ENCODE measurements around the gene RNF123. TPM values are rescaled to one million over a fixed set of nuclear protein-coding genes. Genes with fewer than 3 reads are reported as not detected.

Gene RNF123
- total RNA-seq, 1 donor from 2014 or later: 54.3 TPM

DNA sequence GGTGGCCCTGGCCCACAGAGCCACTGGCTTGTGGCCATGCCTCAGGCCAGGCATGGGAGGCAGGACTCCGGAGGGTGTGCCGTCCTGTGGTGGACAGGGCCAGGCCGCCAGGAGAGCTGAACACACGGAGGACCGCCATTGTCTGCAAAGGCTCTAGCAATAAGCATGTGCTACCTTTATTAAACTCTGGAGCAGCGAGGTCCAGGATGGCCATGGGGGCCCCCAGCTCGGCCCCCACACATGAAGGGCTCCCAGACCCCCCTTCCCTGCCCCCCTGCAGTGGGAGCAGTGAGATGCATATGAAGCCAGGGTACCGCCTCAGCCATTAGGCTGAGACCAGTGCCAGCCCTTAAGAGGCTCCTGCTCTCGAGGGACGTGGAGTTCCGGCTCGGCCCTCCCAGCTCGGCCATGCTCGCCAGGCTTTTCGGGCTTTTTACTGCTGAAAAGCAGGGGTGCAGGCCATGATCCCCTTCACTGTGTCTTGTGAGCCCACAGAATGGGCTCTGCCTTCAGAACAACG is 27.4 kb downstream of the RNF123 start:
- peaks cover 15% of the 10 kb centered on the region for H3K36me3 Mint-ChIP-seq (ENCODE audit: low read depth)
- no peaks in the 10 kb centered on the region for H3K9me3 Mint-ChIP-seq
- H3K27ac Mint-ChIP-seq: no peak overlapping the region
- H3K27me3 Mint-ChIP-seq (ENCODE audit: insufficient read depth): no peaks in the 10 kb centered on the region
- peaks cover 29% of the 10 kb centered on the region for H3K4me1 Mint-ChIP-seq (ENCODE audit: low read depth)
- intact Hi-C loops (cut with micrococcal nuclease): no loop called here
- no peak for DNase-seq (ENCODE audit: low spot score)
- no peak overlapping the region for H3K4me3 Mint-ChIP-seq

DNA sequence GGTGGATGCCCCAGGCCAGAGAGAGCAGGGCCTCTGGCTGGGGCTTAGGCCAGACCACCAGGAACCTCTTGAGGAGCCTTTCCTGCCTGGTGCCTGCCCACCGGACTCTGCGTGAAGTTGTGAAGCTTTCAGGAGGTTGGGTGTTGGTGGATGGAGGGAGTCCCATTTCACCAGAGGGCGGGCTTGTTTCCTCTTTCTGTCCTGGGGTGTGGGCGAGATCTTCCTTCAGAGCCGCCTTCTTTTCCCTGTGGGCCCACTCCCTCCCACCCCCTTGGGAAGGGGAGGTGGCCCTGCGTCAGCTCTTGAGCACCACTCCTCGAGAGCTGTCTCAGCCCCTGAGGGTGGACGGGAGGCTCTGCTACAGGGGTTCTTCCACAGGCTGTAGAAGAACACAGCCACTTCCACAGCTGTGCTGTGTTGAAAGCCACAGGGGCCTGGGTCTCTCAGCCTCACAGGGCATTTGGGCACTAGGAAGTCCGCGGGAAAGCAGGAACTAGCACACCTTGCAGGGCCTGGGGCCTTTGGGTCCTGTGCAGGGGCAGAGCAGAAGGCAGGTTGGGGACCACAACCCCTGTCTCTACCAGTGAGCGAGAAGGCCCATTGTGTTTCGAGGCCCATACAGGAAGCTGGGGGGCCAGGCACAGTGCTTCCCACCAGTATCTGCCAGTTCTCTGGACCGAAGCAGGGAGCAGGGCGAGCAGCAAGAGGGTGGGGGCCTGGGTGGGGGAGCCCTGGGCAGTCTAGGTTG is 28.0 kb downstream of the RNF123 start:
- no peak for DNase-seq (ENCODE audit: low spot score)
- intact Hi-C loops (cut with micrococcal nuclease): no loop called here
- H3K27ac Mint-ChIP-seq: no peak overlapping the region
- no peaks in the 10 kb centered on the region for H3K27me3 Mint-ChIP-seq (ENCODE audit: insufficient read depth)
- peak overlapping the region; percentile 51 for H3K4me3 Mint-ChIP-seq
- H3K4me1 Mint-ChIP-seq (ENCODE audit: low read depth): peaks cover 25% of the 10 kb centered on the region
- H3K36me3 Mint-ChIP-seq (ENCODE audit: low read depth): peaks cover 18% of the 10 kb centered on the region
- H3K9me3 Mint-ChIP-seq: no peaks in the 10 kb centered on the region

DNA sequence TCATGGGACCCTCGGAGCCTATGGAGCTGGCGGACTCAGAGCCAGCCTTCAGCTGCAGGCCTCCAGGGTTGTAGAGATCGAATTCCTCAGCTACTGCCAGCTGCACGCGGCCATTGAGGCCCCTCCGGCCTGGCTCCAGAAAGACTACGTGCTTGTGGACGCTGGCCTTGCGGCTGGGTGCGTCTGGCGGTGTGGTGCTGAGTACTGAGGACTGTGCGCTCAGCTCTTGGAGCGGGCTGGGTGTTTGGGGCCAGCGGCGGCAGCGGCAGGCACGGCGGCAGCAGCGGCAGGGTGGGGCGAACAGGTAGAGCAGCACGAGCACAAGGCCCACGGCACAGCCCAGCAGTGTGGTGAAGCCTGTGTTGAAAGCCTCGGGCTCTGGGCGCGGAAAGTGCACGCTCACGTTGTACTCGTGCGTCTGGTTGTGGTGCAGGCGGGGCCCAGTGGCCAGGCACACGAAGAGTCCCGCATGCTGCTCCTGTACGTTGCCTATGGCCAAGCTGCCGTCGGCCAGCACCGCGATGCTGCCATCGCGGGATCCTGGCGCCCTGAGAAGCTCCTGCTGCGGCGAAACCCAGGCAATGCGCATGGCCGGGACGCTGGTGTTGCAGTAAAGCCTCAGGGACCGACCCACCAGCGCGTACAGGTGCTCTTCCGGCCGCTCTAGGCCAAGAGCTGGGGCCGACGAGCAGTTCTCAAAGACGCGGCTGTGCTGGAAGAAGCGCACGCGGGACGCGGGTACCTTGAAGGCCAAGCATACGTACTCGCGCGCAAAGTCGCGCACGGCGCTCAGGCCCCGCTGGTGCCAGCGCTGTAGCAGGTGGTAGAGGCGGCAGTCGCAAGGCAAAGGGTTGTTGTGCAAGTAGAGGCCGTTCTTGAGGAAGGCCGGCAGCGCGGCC is 28.9 kb downstream of the RNF123 start:
- no peaks in the 10 kb centered on the region for H3K9me3 Mint-ChIP-seq
- peaks cover 21% of the 10 kb centered on the region for H3K36me3 Mint-ChIP-seq (ENCODE audit: low read depth)
- H3K4me1 Mint-ChIP-seq (ENCODE audit: low read depth): peaks cover 33% of the 10 kb centered on the region
- no peak for DNase-seq (ENCODE audit: low spot score)
- H3K27ac Mint-ChIP-seq: no peak overlapping the region
- intact Hi-C loops (cut with micrococcal nuclease): no loop called here
- H3K4me3 Mint-ChIP-seq: peak overlapping the region; percentile 83
- no peaks in the 10 kb centered on the region for H3K27me3 Mint-ChIP-seq (ENCODE audit: insufficient read depth)

DNA sequence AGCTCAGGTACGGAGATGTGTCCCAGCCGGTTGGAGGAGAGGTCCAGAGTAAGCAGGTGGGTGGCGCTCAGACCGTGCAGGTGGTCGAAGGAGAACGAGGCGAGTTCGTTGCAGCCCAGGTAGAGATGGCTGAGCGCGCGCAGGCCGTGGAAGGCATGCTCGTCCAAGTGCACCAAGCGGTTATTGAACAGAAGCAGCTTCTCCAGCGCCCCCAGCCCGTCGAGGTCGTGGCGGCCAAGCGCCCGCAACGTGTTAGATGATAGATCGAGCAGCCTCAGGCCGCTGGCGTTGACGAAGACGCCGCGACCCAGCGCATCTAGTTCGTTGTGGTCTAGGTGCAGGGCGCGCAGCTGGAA is 29.5 kb downstream of the RNF123 start:
- Mint-ChIP-seq H3K27me3 (ENCODE audit: insufficient read depth) (no peaks in the 10 kb centered on the region), H3K9me3 (no peaks in the 10 kb centered on the region), H3K27ac (peak overlapping the region; percentile 48), H3K36me3 (ENCODE audit: low read depth) (peaks cover 21% of the 10 kb centered on the region), H3K4me1 (ENCODE audit: low read depth) (peaks cover 35% of the 10 kb centered on the region), H3K4me3 (peak overlapping the region; percentile 83)
- no peak for DNase-seq (ENCODE audit: low spot score)
- intact Hi-C loops (cut with micrococcal nuclease): loop anchor here (1.0 kb wide), 3 partner anchors 16 to 45 kb away; partner anchors contain the start of genes APEH, MST1 and RNF123

DNA sequence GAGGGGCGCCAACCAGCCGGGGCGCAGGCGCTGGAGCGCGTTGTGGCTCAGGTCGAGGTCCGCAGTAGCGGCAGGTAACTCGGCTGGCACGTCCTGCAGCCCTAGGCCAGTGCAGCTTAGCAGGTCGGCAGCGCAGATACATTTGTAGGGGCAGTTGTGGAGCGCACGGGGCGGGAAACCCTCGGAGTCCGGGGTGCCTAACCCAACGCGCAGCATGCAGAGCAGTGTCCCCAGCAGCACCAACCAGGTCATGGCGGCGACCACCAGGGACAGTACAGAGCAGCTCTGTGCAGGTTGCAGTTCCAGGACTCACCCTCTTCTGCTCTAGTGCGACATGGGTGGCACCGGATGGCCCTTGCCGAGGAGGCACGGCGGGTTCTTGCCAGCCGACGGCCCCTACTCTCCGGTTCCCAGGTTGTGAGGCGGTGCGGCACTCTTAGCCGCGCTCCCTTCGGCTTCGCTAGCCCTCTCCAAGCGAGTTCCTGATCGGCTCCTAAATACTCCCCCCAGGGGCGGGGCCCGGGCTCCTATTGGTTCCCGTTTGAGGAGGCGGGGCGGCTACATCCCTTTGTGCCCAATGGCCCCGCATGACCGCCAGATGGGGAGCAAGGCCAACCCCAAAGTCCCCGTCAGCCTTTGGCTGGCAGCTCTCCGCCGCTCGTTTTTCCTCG is 30.0 kb downstream of the RNF123 start, which contains the start of gene AMIGO3:
Gene AMIGO3 (minus strand): TSS at position 471 of the 671 bp plus-strand sequence. CDS start 219 bp downstream, at position 252.
- Mint-ChIP-seq H3K4me1 (ENCODE audit: low read depth) (peaks cover 35% of the 10 kb centered on the region), H3K27ac (peak within 1 kb of the TSS; percentile 63), H3K36me3 (ENCODE audit: low read depth) (peaks cover 21% of the 10 kb centered on the region), H3K4me3 (peak within 1 kb of the TSS; percentile 83), H3K27me3 (ENCODE audit: insufficient read depth) (no peaks in the 10 kb centered on the region), H3K9me3 (no peaks in the 10 kb centered on the region)
- DNase-seq (ENCODE audit: low spot score): peak; percentile 89
- intact Hi-C loops (cut with micrococcal nuclease): loop anchor here (1.0 kb wide), 3 partner anchors 16 to 45 kb away; partner anchors contain the start of genes APEH, MST1 and RNF123

DNA sequence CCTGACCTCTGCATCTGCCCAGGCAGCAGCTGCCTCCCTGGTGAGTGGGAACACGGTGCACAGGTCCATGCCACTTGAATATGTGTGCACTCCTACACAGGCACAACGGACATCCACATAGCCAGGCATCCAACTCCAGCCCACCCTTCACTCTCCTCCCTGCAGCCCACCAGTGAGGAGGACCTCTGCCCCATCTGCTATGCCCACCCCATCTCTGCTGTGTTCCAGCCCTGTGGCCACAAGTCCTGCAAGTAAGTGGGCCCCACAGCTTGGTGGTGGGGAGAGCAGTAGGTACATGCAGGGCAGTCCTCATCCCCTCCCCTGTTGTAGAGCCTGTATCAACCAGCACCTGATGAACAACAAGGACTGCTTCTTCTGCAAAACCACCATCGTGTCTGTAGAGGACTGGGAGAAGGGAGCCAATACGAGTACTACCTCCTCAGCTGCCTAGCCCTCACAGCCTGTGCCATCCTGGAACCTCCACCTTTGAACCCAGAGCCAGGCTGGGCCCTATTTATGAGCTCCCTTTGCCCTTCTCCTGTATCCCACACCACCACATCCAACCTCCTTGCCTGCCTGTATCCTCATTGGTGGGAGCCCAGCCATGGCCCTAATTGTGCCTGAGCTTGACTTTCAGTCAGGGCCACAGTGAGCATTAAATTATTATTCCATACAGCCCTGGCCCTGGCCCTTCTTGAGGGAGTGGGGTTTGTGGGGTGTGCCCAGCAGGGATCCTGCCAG is 31.7 kb downstream of the RNF123 start:
- Mint-ChIP-seq H3K4me3 (peak overlapping the region; percentile 39), H3K27ac (peak overlapping the region; percentile 18), H3K9me3 (no peaks in the 10 kb centered on the region), H3K4me1 (ENCODE audit: low read depth) (peaks cover 40% of the 10 kb centered on the region), H3K27me3 (ENCODE audit: insufficient read depth) (no peaks in the 10 kb centered on the region), H3K36me3 (ENCODE audit: low read depth) (peaks cover 21% of the 10 kb centered on the region)
- no peak for DNase-seq (ENCODE audit: low spot score)
- intact Hi-C loops (cut with micrococcal nuclease): loop anchor here (5.0 kb wide), 2 partner anchors 116 to 516 kb away; partner anchors contain the start of gene GNAI2

DNA sequence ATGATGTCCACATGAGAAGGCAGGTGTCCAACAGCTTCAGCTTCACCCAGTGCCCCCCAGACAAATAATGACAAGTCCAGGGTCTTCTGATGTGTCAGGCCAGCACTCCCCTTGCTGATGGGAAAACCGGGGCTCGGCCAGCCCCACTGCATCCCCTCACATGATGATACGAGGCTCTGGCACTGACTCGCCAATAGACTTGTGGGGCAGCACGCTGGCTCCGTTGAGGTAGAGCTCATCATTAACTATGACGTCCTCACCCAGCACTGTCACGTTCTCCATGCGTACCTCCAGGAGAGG is 32.2 kb downstream of the RNF123 start:
- no peak for DNase-seq (ENCODE audit: low spot score)
- Mint-ChIP-seq H3K27me3 (ENCODE audit: insufficient read depth) (no peaks in the 10 kb centered on the region), H3K4me3 (peak overlapping the region; percentile 95), H3K27ac (no peak overlapping the region), H3K4me1 (ENCODE audit: low read depth) (peaks cover 40% of the 10 kb centered on the region), H3K36me3 (ENCODE audit: low read depth) (peaks cover 17% of the 10 kb centered on the region), H3K9me3 (no peaks in the 10 kb centered on the region)
- intact Hi-C loops (cut with micrococcal nuclease): loop anchor here (5.0 kb wide), 2 partner anchors 116 to 516 kb away; partner anchors contain the start of gene GNAI2

DNA sequence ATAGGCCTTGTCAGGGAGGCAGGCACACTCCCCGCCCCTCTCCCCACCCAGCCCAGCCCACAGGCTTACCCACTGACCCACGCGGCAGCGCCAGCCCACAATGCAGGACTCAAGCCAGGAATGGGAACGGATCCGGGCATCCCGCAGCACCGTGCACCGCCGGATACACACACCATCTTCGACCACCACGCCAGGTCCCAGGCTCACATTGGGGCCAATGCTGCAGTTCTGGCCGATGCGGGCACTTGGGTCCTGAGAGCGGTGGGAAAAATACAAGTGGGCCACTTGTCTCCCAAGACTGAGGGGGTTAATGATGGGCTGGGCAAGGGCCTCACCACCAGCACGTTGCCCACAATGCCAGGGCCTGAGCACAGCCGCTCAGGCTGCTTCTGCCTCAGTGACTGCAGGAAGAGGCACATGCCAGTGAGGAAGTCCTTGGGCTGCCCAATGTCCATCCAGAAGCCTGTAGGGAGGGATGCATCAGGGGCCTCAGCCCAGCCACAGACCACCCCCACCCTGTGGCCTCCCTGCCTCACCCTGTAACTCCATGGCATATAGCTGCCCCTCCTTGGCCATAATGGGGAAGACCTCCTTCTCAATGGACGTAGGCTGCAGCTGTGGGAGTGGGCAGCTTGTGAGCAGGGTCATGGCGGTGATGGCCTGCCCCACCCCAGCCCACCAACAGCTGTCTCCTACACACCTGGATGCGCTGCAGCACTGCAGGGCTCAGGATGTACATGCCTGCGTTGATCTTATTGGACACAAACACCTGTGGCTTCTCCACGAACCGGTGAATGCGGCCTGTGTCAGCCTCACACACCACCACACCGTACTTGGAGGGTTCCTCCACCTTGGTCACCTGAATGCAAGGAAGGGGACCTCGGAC is 32.8 kb downstream of the RNF123 start:
- peaks cover 40% of the 10 kb centered on the region for H3K4me1 Mint-ChIP-seq (ENCODE audit: low read depth)
- no peaks in the 10 kb centered on the region for H3K27me3 Mint-ChIP-seq (ENCODE audit: insufficient read depth)
- peak overlapping the region; percentile 95 for H3K4me3 Mint-ChIP-seq
- DNase-seq (ENCODE audit: low spot score): no peak
- no peak overlapping the region for H3K27ac Mint-ChIP-seq
- intact Hi-C loops (cut with micrococcal nuclease): loop anchor here (5.0 kb wide), 2 partner anchors 115 to 515 kb away; partner anchors contain the start of gene GNAI2
- no peaks in the 10 kb centered on the region for H3K9me3 Mint-ChIP-seq
- peaks cover 17% of the 10 kb centered on the region for H3K36me3 Mint-ChIP-seq (ENCODE audit: low read depth)

DNA sequence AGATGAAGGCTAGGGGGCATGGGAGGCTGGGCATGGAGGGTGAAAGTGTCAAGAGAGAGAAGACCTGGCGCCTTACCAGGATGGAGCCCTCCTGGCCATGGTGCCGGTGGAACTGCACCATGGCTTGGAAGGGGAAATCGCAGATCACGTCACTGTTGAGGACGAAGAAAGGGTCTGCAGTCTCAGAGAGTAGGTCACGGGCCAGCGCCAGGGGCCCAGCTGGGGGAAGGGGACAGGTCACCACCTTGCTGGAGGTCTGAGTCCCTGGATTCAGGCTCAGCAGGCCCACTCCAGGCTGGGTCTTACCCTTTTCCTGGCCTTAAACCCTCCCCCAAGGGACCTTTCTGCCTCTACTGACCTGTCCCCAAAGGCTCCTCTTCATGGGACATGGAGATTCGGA is 33.5 kb downstream of the RNF123 start:
- H3K36me3 Mint-ChIP-seq (ENCODE audit: low read depth): peaks cover 17% of the 10 kb centered on the region
- intact Hi-C loops (cut with micrococcal nuclease): loop anchor here (1.0 to 5.0 kb wide), 3 partner anchors 49 to 514 kb away; partner anchors contain the start of genes APEH and GNAI2
- peak overlapping the region; percentile 95 for H3K4me3 Mint-ChIP-seq
- peaks cover 40% of the 10 kb centered on the region for H3K4me1 Mint-ChIP-seq (ENCODE audit: low read depth)
- H3K27ac Mint-ChIP-seq: peak overlapping the region; percentile 95
- no peak for DNase-seq (ENCODE audit: low spot score)
- no peaks in the 10 kb centered on the region for H3K27me3 Mint-ChIP-seq (ENCODE audit: insufficient read depth)
- H3K9me3 Mint-ChIP-seq: no peaks in the 10 kb centered on the region

DNA sequence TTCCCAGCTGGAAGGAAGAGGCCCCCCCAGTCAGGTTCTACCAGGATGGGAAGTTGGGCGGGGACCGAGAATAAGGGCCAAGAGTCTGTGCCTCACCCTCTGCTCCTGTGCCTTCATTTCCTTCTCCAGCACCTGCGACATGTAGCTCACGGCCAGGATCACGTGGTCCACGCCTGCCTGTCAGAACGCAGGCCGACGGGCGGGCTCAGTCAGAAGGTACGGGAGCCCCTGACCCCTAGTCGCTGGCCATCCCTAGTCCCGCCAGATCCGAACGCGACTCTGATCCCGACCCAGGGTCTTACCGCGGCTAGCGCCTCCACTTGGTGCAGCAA is 33.9 kb downstream of the RNF123 start:
- intact Hi-C loops (cut with micrococcal nuclease): loop anchor here (1.0 to 5.0 kb wide), 3 partner anchors 49 to 514 kb away; partner anchors contain the start of genes APEH and GNAI2
- H3K27ac Mint-ChIP-seq: peak overlapping the region; percentile 95
- peak; percentile 59 for DNase-seq (ENCODE audit: low spot score)
- no peaks in the 10 kb centered on the region for H3K27me3 Mint-ChIP-seq (ENCODE audit: insufficient read depth)
- H3K36me3 Mint-ChIP-seq (ENCODE audit: low read depth): peaks cover 19% of the 10 kb centered on the region
- peak overlapping the region; percentile 95 for H3K4me3 Mint-ChIP-seq
- no peaks in the 10 kb centered on the region for H3K9me3 Mint-ChIP-seq
- H3K4me1 Mint-ChIP-seq (ENCODE audit: low read depth): peaks cover 40% of the 10 kb centered on the region

All from activated T-helper 1 cell treated with anti-CD3 and anti-CD28 coated beads, Interleukin-12 subunit alpha, Interleukin-12 subunit beta, Interleukin-2, Interleukin-4 antibody, amounts not matched to agents 30 ng/mL and 10 ng/mL and 1 ng/mL, durations not matched to agents 14 hours and 24 hours and 36 hours (primary cell).